HFFc6 (cell line): ENCODE data around the gene KIF19. TPM values are rescaled to one million over a fixed set of nuclear protein-coding genes. Genes with fewer than 3 reads are reported as not detected.

Source experiments
- DNase-seq: peaks from one replicate; pipeline ENCODE4 v3.0.0-alpha.2; 2018
- H3K27ac Mint-ChIP-seq: 2 replicates; pipeline ENCODE4 v1.8.0; 2020; ENCODE audit warnings: mild to moderate bottlenecking, mixed read lengths
- H3K27me3 Mint-ChIP-seq: 2 replicates; pipeline ENCODE4 v1.8.0; 2021; ENCODE audit warnings: mild to moderate bottlenecking, moderate library complexity, mixed read lengths; ENCODE audit not compliant: insufficient read depth
- H3K36me3 Mint-ChIP-seq: 2 replicates; pipeline ENCODE4 v1.8.0; 2021; ENCODE audit warnings: low read depth, mixed read lengths
- H3K4me1 Mint-ChIP-seq: 2 replicates; pipeline ENCODE4 v1.8.0; 2020; ENCODE audit warnings: low read depth, mixed read lengths
- H3K4me3 Mint-ChIP-seq: 2 replicates; pipeline ENCODE4 v1.8.0; 2020; ENCODE audit warnings: mild to moderate bottlenecking, moderate library complexity, mixed read lengths
- H3K9me3 Mint-ChIP-seq: 2 replicates; pipeline ENCODE4 v1.8.0; 2020; ENCODE audit warnings: mild to moderate bottlenecking, mixed read lengths
- CTCF ChIP-seq: fragments of 200-600 bp; sonication (generic); IDR thresholded peaks from 2 replicates; pipeline ENCODE4 v1.5.0; 2021; ENCODE audit warnings: antibody characterized with exemption, mild to moderate bottlenecking
- total RNA-seq, 6 experiments: library from RNA; stranded (reverse); fragmentation: NEBNext Ultra II Directional; extraction: Animal tissue kit (Norgen Biotek cat#: 25700); gene quantifications; 2 replicates in 1 of 6; 3 replicates in 5 of 6; pipeline ENCODE4 v1.2.3, GENCODE V29; 2021

The KIF19 gene
- total RNA-seq, 6 experiments from 2014 or later: not detected

GRCh38 chr17:74380959-74381808 is 55.2 kb downstream of the KIF19 start:
- no peaks in the 10 kb centered on the region for H3K27me3 Mint-ChIP-seq

GRCh38 chr17:74383141-74383540 is 57.1 kb downstream of the KIF19 start:
- H3K4me3 Mint-ChIP-seq: no peak overlapping the region
- no peak for TF ChIP-seq CTCF
- DNase-seq: no peak
- no peaks in the 10 kb centered on the region for H3K4me1 Mint-ChIP-seq
- H3K27ac Mint-ChIP-seq: no peak overlapping the region
- H3K36me3 Mint-ChIP-seq: peaks cover 5% of the 10 kb centered on the region; the same call in 1 of the 2 replicates
- peaks cover 53% of the 10 kb centered on the region for H3K9me3 Mint-ChIP-seq
- H3K27me3 Mint-ChIP-seq: no peaks in the 10 kb centered on the region

More at GRCh38 chr17:74380959-74381808, 55.2 kb downstream of the KIF19 start:
- Mint-ChIP-seq H3K4me3 (no peak overlapping the region), H3K27ac (no peak overlapping the region), H3K9me3 (peaks cover 47% of the 10 kb centered on the region), H3K4me1 (no peaks in the 10 kb centered on the region), H3K36me3 (peaks cover 5% of the 10 kb centered on the region; the same call in 1 of the 2 replicates)
- no peak for DNase-seq
- TF ChIP-seq CTCF: no peak

- Mint-ChIP-seq H3K27me3 (no peaks in the 10 kb centered on the region; the same call in 1 of the 2 replicates), H3K27ac (no peak overlapping the region), H3K9me3 (peaks cover 64% of the 10 kb centered on the region), H3K36me3 (peaks cover 10% of the 10 kb centered on the region; the same call in 1 of the 2 replicates), H3K4me1 (no peaks in the 10 kb centered on the region), H3K4me3 (no peak overlapping the region)
- no peak for DNase-seq
- TF ChIP-seq CTCF: no peak
Measured at GRCh38 chr17:74385201-74385600, 59.2 kb downstream of the KIF19 start.

GRCh38 chr17:74386386-74386785 is 60.4 kb downstream of the KIF19 start:
- TF ChIP-seq CTCF: no peak
- no peak for DNase-seq
- H3K36me3 Mint-ChIP-seq: peaks cover 12% of the 10 kb centered on the region; the same call in 1 of the 2 replicates
- H3K4me3 Mint-ChIP-seq: no peak overlapping the region
- no peaks in the 10 kb centered on the region; the same call in 1 of the 2 replicates for H3K27me3 Mint-ChIP-seq
- H3K27ac Mint-ChIP-seq: no peak overlapping the region
- peaks cover 70% of the 10 kb centered on the region for H3K9me3 Mint-ChIP-seq
- no peaks in the 10 kb centered on the region for H3K4me1 Mint-ChIP-seq

GRCh38 chr17:74387365-74388218 is 61.6 kb downstream of the KIF19 start:
- Mint-ChIP-seq H3K4me3 (no peak overlapping the region), H3K36me3 (peaks cover 11% of the 10 kb centered on the region; the same call in 1 of the 2 replicates), H3K27me3 (no peaks in the 10 kb centered on the region; the same call in 1 of the 2 replicates), H3K4me1 (no peaks in the 10 kb centered on the region), H3K9me3 (peaks cover 77% of the 10 kb centered on the region), H3K27ac (no peak overlapping the region)
- no peak for TF ChIP-seq CTCF
- no peak for DNase-seq
